Panc1 (cell line): ENCODE results near the gene SUGCT. TPM values are rescaled to one million over a fixed set of nuclear protein-coding genes. Genes with fewer than 3 reads are reported as not detected.

Experiments
- ATAC-seq: fragments of 200-7000 bp; cut with Tn5 transposase; 2 replicates; pipeline ENCODE4 v1.9.1; 2020; ENCODE audit warnings: mild to moderate bottlenecking, moderate library complexity
- BruUV-seq: library from RNA; stranded (reverse); fragments of 400-500 nt; replicated peaks from 2 replicates; lab custom pipeline; 2021; lab: Mats Ljungman, UMichigan
- CTCF ChIA-PET: fragments of 300-600 bp; sonication (Branson Sonifier 250); formaldehyde crosslinking; loops from one replicate; lab custom pipeline; 2022; ENCODE audit warnings: antibody characterized with exemption; lab: Charles Lee
- POLR2A ChIA-PET: fragments of 300-600 bp; sonication (Branson Sonifier 250); formaldehyde crosslinking; loops from one replicate; lab custom pipeline; 2022; ENCODE audit warnings: antibody characterized with exemption; lab: Charles Lee
- DNase-seq: peaks from one replicate; pipeline ENCODE4 v3.0.0-alpha.2; 2010; ENCODE audit warnings: low read depth, low spot score
- H3K27ac ChIP-seq: 2 replicates; pipeline ENCODE4 v1.5.1; 2011; ENCODE audit warnings: mild to moderate bottlenecking, low read length, inconsistent platforms
- H3K27me3 ChIP-seq: fragments of 200-500 bp; sonication (Bioruptor generic); 2 replicates; pipeline ENCODE4 v1.6.0; 2014; ENCODE audit warnings: low read length, inconsistent platforms; ENCODE audit not compliant: control insufficient read depth, insufficient read depth
- H3K36me3 ChIP-seq: fragments of 200-500 bp; sonication (Bioruptor generic); 2 replicates; pipeline ENCODE4 v1.5.1; 2014; ENCODE audit warnings: inconsistent platforms, mild to moderate bottlenecking, low read length, moderate library complexity; ENCODE audit not compliant: control insufficient read depth, insufficient read depth
- H3K4me1 ChIP-seq: 2 replicates; pipeline ENCODE4 v1.5.1; 2011; ENCODE audit warnings: inconsistent platforms, mild to moderate bottlenecking, low read length, moderate library complexity; ENCODE audit not compliant: control insufficient read depth, insufficient read depth
- H3K4me3 ChIP-seq, 2 experiments: 2 replicates each; pipeline ENCODE4 v1.5.1; 2011 to 2012; ENCODE audit warnings: low read depth in 2 of 2, low read length in 2 of 2, mild to moderate bottlenecking in 2 of 2, inconsistent platforms in 1 of 2, moderate library complexity in 1 of 2
- H3K9me3 ChIP-seq: fragments of 200-500 bp; sonication (Bioruptor generic); 2 replicates; pipeline ENCODE4 v1.5.1; 2014; ENCODE audit warnings: low read depth, mild to moderate bottlenecking, inconsistent platforms, low read length, moderate library complexity; ENCODE audit not compliant: control insufficient read depth, insufficient read depth
- CTCF ChIP-seq: fragments of 450-650 bp; IDR thresholded peaks from 2 replicates; pipeline ENCODE4 v1.5.1; 2017; ENCODE audit warnings: mild to moderate bottlenecking
- POLR2AphosphoS5 ChIP-seq: IDR thresholded peaks from 2 replicates; pipeline ENCODE4 v1.6.1; 2012; ENCODE audit warnings: mild to moderate bottlenecking, low read depth, low read length, moderate library complexity
- SIN3A ChIP-seq: IDR thresholded peaks from 2 replicates; pipeline ENCODE4 v1.6.1; 2012; ENCODE audit warnings: low read depth, mild to moderate bottlenecking, low read length, moderate library complexity, borderline replicate concordance; ENCODE audit not compliant: insufficient read depth
- TCF7L2 ChIP-seq: IDR thresholded peaks from 2 replicates; pipeline ENCODE4 v1.6.1; 2011; ENCODE audit warnings: mild to moderate bottlenecking, low read depth, low read length, inconsistent platforms
- in situ Hi-C: cut with HindIII; loops from 2 replicates; pipeline ENCODE4 v1.10.0; 2016; ENCODE audit warnings: low sequenced_read_pairs, low pct_unique_long_range_greater_than_20kb
- intact Hi-C: fragments of 100-400 bp; cut with micrococcal nuclease; formaldehyde crosslinking; loops from one replicate; pipeline ENCODE4 v1.10.0; 2022; ENCODE audit not compliant: unreplicated experiment
- total RNA-seq: library from RNA; stranded (reverse); gene quantifications from one replicate; pipeline ENCODE4 v1.2.1, GENCODE V29; 2021; ENCODE audit not compliant: unreplicated experiment
- TF ChIP-seq, protein P1 (sequence below), 2 experiments: IDR thresholded peaks; 2 replicates each; pipeline ENCODE4 v1.6.1; 2011 to 2012; ENCODE audit warnings: low read depth in 2 of 2, control low read depth in 1 of 2, low read length in 1 of 2, mild to moderate bottlenecking in 1 of 2, moderate library complexity in 1 of 2; ENCODE audit not compliant: insufficient read depth in 1 of 2

SUGCT gene
- total RNA-seq, 1 experiment from 2014 or later, result 3.1 TPM

- H3K27me3 ChIP-seq, result no peaks in the 10 kb centered on the region
- BruUV-seq, result no TSS peak
- H3K27ac ChIP-seq, result no peak overlapping the region
- no peaks in the 10 kb centered on the region for H3K36me3 ChIP-seq
- no peaks in the 10 kb centered on the region for H3K9me3 ChIP-seq
- CTCF ChIA-PET, result interaction anchor here (0.6 to 0.7 kb wide), 2 partner anchors 23 to 57 kb away, joined by 3 read pairs; no protein-coding TSS in a partner anchor
- DNase-seq (no peak), ATAC-seq (no peak)
- no peak overlapping the region for H3K4me3 ChIP-seq
- in situ Hi-C loops, result no loop called here
- TF ChIP-seq SIN3A, result no peak
- TF ChIP-seq, protein P1, sequence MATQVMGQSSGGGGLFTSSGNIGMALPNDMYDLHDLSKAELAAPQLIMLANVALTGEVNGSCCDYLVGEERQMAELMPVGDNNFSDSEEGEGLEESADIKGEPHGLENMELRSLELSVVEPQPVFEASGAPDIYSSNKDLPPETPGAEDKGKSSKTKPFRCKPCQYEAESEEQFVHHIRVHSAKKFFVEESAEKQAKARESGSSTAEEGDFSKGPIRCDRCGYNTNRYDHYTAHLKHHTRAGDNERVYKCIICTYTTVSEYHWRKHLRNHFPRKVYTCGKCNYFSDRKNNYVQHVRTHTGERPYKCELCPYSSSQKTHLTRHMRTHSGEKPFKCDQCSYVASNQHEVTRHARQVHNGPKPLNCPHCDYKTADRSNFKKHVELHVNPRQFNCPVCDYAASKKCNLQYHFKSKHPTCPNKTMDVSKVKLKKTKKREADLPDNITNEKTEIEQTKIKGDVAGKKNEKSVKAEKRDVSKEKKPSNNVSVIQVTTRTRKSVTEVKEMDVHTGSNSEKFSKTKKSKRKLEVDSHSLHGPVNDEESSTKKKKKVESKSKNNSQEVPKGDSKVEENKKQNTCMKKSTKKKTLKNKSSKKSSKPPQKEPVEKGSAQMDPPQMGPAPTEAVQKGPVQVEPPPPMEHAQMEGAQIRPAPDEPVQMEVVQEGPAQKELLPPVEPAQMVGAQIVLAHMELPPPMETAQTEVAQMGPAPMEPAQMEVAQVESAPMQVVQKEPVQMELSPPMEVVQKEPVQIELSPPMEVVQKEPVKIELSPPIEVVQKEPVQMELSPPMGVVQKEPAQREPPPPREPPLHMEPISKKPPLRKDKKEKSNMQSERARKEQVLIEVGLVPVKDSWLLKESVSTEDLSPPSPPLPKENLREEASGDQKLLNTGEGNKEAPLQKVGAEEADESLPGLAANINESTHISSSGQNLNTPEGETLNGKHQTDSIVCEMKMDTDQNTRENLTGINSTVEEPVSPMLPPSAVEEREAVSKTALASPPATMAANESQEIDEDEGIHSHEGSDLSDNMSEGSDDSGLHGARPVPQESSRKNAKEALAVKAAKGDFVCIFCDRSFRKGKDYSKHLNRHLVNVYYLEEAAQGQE (IDR thresholded peaks at IDR 0.05; ENCODE audit: insufficient read depth in 1 of 2, low read depth in 2 of 2, low read length in 1 of 2), result no peak
- TF ChIP-seq CTCF, result peak; percentile 55; the same call in 1 of the 2 replicates
- TF ChIP-seq TCF7L2, result no peak
- TF ChIP-seq POLR2AphosphoS5, result no peak
- H3K4me1 ChIP-seq, result no peaks in the 10 kb centered on the region
- POLR2A ChIA-PET, result no interaction called here
- intact Hi-C loops, result no loop called here
Observed at GRCh38 chr7:40199076-40199802, 64.4 kb downstream of the SUGCT start.

DNA sequence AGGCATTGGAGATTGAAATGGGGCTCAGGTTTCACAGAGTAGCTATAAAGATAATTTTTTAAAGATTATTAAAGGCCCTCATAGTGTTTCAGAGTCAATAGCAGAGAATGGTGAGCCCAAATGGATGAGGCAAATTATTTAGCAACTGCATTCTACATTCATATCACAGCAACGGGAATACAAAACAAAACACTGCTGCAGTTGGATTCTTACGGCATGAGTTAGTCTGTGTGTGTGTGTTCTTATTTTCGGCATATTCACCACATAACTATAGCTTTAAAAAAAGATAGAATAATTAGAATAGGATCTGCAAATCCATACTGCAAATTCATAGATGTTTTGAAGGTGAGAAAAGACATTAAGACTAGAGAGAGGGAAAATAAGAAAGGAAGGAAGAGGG is 66.0 kb downstream of the SUGCT start:
- Histone ChIP-seq H3K4me3 (no peak overlapping the region), H3K9me3 (no peaks in the 10 kb centered on the region), H3K27ac (no peak overlapping the region), H3K4me1 (no peaks in the 10 kb centered on the region), H3K36me3 (no peaks in the 10 kb centered on the region), H3K27me3 (no peaks in the 10 kb centered on the region)
- intact Hi-C loops (no loop called here), in situ Hi-C loops (no loop called here)
- ATAC-seq, result no peak
- no peak for TF ChIP-seq TCF7L2
- no peak for TF ChIP-seq SIN3A
- TF ChIP-seq POLR2AphosphoS5, result no peak
- TF ChIP-seq, protein P1 (IDR thresholded peaks at IDR 0.05; ENCODE audit: insufficient read depth in 1 of 2, low read depth in 2 of 2, low read length in 1 of 2), result no peak
- no peak for TF ChIP-seq CTCF
- ChIA-PET CTCF (no interaction called here), POLR2A (no interaction called here)
- no peak for DNase-seq
- no TSS peak for BruUV-seq
